ENCODE results near the gene XIRP2.

Gene XIRP2

DNA sequence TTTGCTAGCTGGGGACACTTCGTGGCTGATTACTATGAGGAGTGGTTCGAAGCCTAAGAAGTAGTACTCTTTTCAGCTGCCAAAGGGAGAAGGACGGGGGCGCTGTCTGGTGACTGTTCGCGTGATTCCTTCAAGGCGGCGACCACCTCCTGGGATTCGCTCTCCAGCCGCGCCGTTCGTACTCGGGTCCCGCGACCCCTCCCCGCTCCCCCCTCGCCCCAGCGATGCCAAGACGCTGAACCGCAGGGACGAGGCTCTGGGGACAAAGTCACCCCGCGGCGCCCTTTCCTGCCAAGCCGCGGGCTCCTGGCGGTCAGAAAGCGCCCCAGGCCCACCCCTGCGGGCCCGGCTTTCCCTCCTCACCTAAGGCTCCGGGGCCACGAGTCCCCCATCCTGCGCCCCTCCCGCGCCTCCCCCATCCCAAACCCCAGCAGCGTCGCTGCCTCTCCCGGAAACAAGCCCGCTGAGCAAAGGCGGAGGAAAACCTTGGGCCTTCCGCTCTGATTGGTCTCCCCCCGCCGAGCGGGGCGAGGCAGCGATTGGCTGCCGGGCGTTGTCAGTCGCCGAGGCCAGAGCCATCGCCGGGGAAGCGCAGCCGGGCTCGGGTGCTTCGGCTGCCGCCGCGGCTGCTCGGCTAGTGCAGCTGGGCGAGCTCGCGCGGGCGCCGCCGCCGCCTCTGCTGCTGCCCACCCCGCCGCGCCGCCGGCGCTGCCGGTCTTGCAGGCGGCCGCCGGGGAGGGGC is 404.3 kb downstream of the XIRP2 start, which contains the start of gene B3GALT1:
TSS of gene B3GALT1 (plus strand) at position 572 of the 742 bp plus-strand sequence.
- peak; percentile 99 for DNase-seq (ENCODE audit: low read depth, low spot score)

DNA sequence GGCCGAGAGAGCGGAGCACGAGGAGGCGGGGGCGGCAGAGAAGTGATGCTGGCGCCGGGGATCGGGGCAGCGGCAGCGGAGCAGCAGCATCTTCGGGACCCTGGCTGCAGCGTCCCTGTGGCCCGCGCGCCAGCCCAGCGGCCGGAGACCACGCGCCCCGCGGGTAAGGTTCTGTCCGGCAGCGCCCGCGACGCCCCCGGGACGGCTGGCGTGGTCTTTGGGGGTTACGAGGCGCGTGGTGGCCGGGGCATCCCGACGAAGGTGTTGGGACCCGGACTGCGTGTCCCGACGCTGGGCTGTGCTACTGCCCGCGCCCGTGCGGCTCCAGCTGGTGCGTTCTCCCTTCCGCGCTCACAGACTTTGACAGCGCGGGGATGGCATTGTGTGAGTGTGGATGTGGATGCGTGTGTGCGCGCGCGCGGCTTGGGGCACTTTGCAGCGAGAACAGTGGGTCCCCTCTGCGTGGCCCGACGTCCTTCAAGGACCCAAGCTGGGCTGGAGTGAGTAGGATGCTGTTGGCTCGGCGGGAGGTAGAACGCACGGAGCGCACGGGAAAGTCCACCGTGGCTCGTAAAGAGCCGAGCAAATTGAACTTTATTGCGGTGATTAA is 405.0 kb downstream of the XIRP2 start:
- DNase-seq (ENCODE audit: low read depth, low spot score) = peak; percentile 67

- DNase-seq (ENCODE audit: low read depth, low spot score) = peak; percentile 67
These were observed 405.9 kb downstream of the XIRP2 start for GRCh38 chr2:167293943-167294775.

- DNase-seq (ENCODE audit: low read depth, low spot score) = no peak
These were observed 406.5 kb downstream of the XIRP2 start for GRCh38 chr2:167294776-167295140.

- no peak for DNase-seq (ENCODE audit: low read depth, low spot score)
These were observed 409.0 kb downstream of the XIRP2 start for GRCh38 chr2:167297292-167297691.

GRCh38 chr2:167298017-167298416 is 409.7 kb downstream of the XIRP2 start:
- no peak for DNase-seq (ENCODE audit: low read depth, low spot score)

Measured in astrocyte of the hippocampus (primary cell).